ENCODE data around the gene GTF2B.

GRCh38 chr1:88878731-88879130 is 12.6 kb downstream of the GTF2B start:
- no peak for TF ChIP-seq CTCF (IDR thresholded peaks at IDR 0.05; ENCODE audit: insufficient read depth, low read length, poor library complexity, severe bottlenecking)
- no peak for TF ChIP-seq EZH2phosphoT487 (conservative IDR thresholded peaks at IDR 0.05; ENCODE audit: low read length)

Measured in SU-DHL-6 (cell line).